Kidney tubule cell (primary cell): ENCODE data around the gene MRPL1.
A peak's percentile ranks its signal among the peaks of the same experiment; 100 is the strongest.
"Not testable (repeated sequence)": the region's sequence is repeated elsewhere in the genome, so short reads cannot be mapped to it uniquely, and the experiment has no call there.

Experiments used
- DNase-seq: peaks from one replicate; pipeline ENCODE4 v3.0.0-alpha.2; 2018; ENCODE audit warnings: low spot score

MRPL1 gene

GRCh38 chr4:77982900-77983540 is 120.4 kb downstream of the MRPL1 start:
- not testable (repeated sequence) for DNase-seq

- not testable (repeated sequence) for DNase-seq
Measured at GRCh38 chr4:77983612-77984311, 121.1 kb downstream of the MRPL1 start.

GRCh38 chr4:77989968-77990367 is 127.3 kb downstream of the MRPL1 start:
- no peak for DNase-seq

GRCh38 chr4:77990456-77990855 is 127.8 kb downstream of the MRPL1 start:
- no peak for DNase-seq

- DNase-seq, result peak; percentile 4
Measured at GRCh38 chr4:77990904-77991358, 128.3 kb downstream of the MRPL1 start.

GRCh38 chr4:77992581-77992980 is 130.0 kb downstream of the MRPL1 start:
- no peak for DNase-seq

- peak; percentile 69 for DNase-seq
Measured at GRCh38 chr4:77994194-77994721, 131.6 kb downstream of the MRPL1 start.

- DNase-seq, result no peak
Measured at GRCh38 chr4:77996076-77996475, 133.4 kb downstream of the MRPL1 start.

- DNase-seq, result no peak
Measured at GRCh38 chr4:78001531-78001930, 138.9 kb downstream of the MRPL1 start.

- DNase-seq, result peak; percentile 79
Measured at GRCh38 chr4:78002260-78002659, 139.6 kb downstream of the MRPL1 start.
